IMR-90 (cell line): ENCODE measurements around the gene ANO4. TPM values are rescaled to one million over a fixed set of nuclear protein-coding genes. Genes with fewer than 3 reads are reported as not detected.

Experiments
- ATAC-seq: fragments of 200-7000 bp; cut with Tn5 transposase; 2 replicates; pipeline ENCODE4 v1.9.1; 2020; ENCODE audit warnings: low read depth, mild to moderate bottlenecking, moderate library complexity
- BruUV-seq: library from RNA; stranded (reverse); fragments of 400-500 nt; replicated peaks from 2 replicates; lab custom pipeline; 2021; lab: Mats Ljungman, UMichigan
- CTCF ChIA-PET: fragments of 300-600 bp; formaldehyde crosslinking; extraction: SDS; loops from one replicate; lab custom pipeline; 2021; ENCODE audit warnings: antibody characterized with exemption; lab: Yijun Ruan, JAX
- POLR2A ChIA-PET: fragments of 300-600 bp; sonication (Branson Sonifier 250); formaldehyde crosslinking; loops from one replicate; lab custom pipeline; 2022; ENCODE audit warnings: antibody characterized with exemption; ENCODE audit not compliant: unreplicated experiment; lab: Charles Lee
- DNase-seq: peaks from one replicate; pipeline ENCODE4 v3.0.0; 2013
- H2AFZ ChIP-seq: replicated peaks from 2 replicates; pipeline ENCODE3; 2013; ENCODE audit warnings: low read length, mild to moderate bottlenecking; ENCODE audit not compliant: poor library complexity
- H2AK5ac ChIP-seq: 2 replicates; pipeline ENCODE4 v1.6.1; 2013; ENCODE audit warnings: low read depth, low read length, inconsistent platforms
- H2AK9ac ChIP-seq: replicated peaks from 2 replicates; pipeline ENCODE3; 2013; ENCODE audit warnings: mild to moderate bottlenecking, low read depth, low read length, moderate library complexity; ENCODE audit not compliant: poor library complexity
- H2BK120ac ChIP-seq: 2 replicates; pipeline ENCODE4 v1.6.1; 2013; ENCODE audit warnings: low read depth, low read length, inconsistent platforms
- H2BK15ac ChIP-seq: 3 replicates; pipeline ENCODE4 v1.6.1; 2013; ENCODE audit warnings: low read depth, low read length, inconsistent platforms
- H2BK20ac ChIP-seq: 2 replicates; pipeline ENCODE4 v1.6.1; 2013; ENCODE audit warnings: low read depth, mild to moderate bottlenecking, inconsistent platforms, low read length, moderate library complexity
- H2BK5ac ChIP-seq: 2 replicates; pipeline ENCODE4 v1.6.1; 2013; ENCODE audit warnings: mild to moderate bottlenecking, low read depth, low read length, inconsistent platforms; ENCODE audit not compliant: poor library complexity, severe bottlenecking
- H3K14ac ChIP-seq: replicated peaks from 2 replicates; pipeline ENCODE4 v1.6.1; 2013; ENCODE audit warnings: low read depth, low read length, inconsistent platforms
- H3K18ac ChIP-seq: 2 replicates; pipeline ENCODE4 v1.6.1; 2013; ENCODE audit warnings: low read depth, low read length, control low read depth
- H3K23ac ChIP-seq: 2 replicates; pipeline ENCODE4 v1.6.1; 2013; ENCODE audit warnings: low read depth, low read length, inconsistent platforms
- H3K27ac ChIP-seq: 2 replicates; pipeline ENCODE4 v1.5.1; 2013; ENCODE audit warnings: mild to moderate bottlenecking, control low read depth, low read length; ENCODE audit not compliant: insufficient read depth
- H3K27me3 ChIP-seq: 2 replicates; pipeline ENCODE4 v1.6.1; 2013; ENCODE audit warnings: low read length; ENCODE audit not compliant: control insufficient read depth, insufficient read depth
- H3K36me3 ChIP-seq: 2 replicates; pipeline ENCODE4 v1.6.1; 2013; ENCODE audit warnings: low read length, mixed read lengths; ENCODE audit not compliant: control insufficient read depth, insufficient read depth
- H3K4ac ChIP-seq: 2 replicates; pipeline ENCODE4 v1.6.1; 2013; ENCODE audit warnings: low read depth, low read length, inconsistent platforms
- H3K4me1 ChIP-seq: 2 replicates; pipeline ENCODE4 v1.6.1; 2013; ENCODE audit warnings: low read length, mixed read lengths; ENCODE audit not compliant: control insufficient read depth, insufficient read depth
- H3K4me2 ChIP-seq: 2 replicates; pipeline ENCODE4 v1.6.1; 2013; ENCODE audit warnings: low read depth, mild to moderate bottlenecking, control low read depth, low read length, moderate library complexity
- H3K4me3 ChIP-seq: 2 replicates; pipeline ENCODE4 v1.5.1; 2013; ENCODE audit warnings: low read depth, mild to moderate bottlenecking, control low read depth, low read length, moderate library complexity; ENCODE audit not compliant: insufficient read depth
- H3K56ac ChIP-seq: 2 replicates; pipeline ENCODE4 v1.6.1; 2013; ENCODE audit warnings: low read length, inconsistent platforms; ENCODE audit not compliant: insufficient read depth; ENCODE audit errors: extremely low read depth
- H3K79me1 ChIP-seq, 2 experiments: 2 replicates each; pipeline ENCODE4 v1.6.1; 2013; ENCODE audit warnings: low read length in 2 of 2, inconsistent platforms in 1 of 2, low read depth in 1 of 2
- H3K9ac ChIP-seq: 2 replicates; pipeline ENCODE4 v1.6.1; 2013; ENCODE audit warnings: low read depth, low read length, control low read depth
- H3K9me1 ChIP-seq: 2 replicates; pipeline ENCODE4 v1.6.1; 2013; ENCODE audit warnings: low read length, inconsistent platforms; ENCODE audit not compliant: insufficient read depth
- H3K9me3 ChIP-seq: 2 replicates; pipeline ENCODE4 v1.6.1; 2013; ENCODE audit warnings: low read length; ENCODE audit not compliant: control insufficient read depth, insufficient read depth
- H4K20me1 ChIP-seq: 2 replicates; pipeline ENCODE4 v1.6.1; 2013; ENCODE audit warnings: low read length, inconsistent platforms; ENCODE audit not compliant: insufficient read depth
- H4K5ac ChIP-seq: 2 replicates; pipeline ENCODE4 v1.6.1; 2013; ENCODE audit warnings: mild to moderate bottlenecking, low read depth, low read length, control low read depth
- H4K8ac ChIP-seq, 2 experiments: 2 replicates each; pipeline ENCODE4 v1.6.1; 2013; ENCODE audit warnings: low read depth in 2 of 2, low read length in 2 of 2, control low read depth in 1 of 2, inconsistent platforms in 1 of 2
- H4K91ac ChIP-seq: 2 replicates; pipeline ENCODE4 v1.6.1; 2013; ENCODE audit warnings: low read depth, low read length, inconsistent platforms; ENCODE audit not compliant: insufficient read depth
- BHLHE40 ChIP-seq: fragments of 150-350 bp; IDR thresholded peaks from 2 replicates; pipeline ENCODE4 v1.6.1; 2016; ENCODE audit warnings: mild to moderate bottlenecking, low read depth, low read length
- CEBPB ChIP-seq: IDR thresholded peaks from 2 replicates; pipeline ENCODE4 v1.6.1; 2012; ENCODE audit warnings: low read depth, low read length, improper control_type of control experiment
- CHD1 ChIP-seq: IDR thresholded peaks from 2 replicates; pipeline ENCODE4 v1.6.1; 2012; ENCODE audit warnings: low read depth, low read length, improper control_type of control experiment
- CTCF ChIP-seq: conservative IDR thresholded peaks from 2 replicates; pipeline ENCODE4 v1.5.1; 2012; ENCODE audit warnings: mild to moderate bottlenecking, low read depth, low read length, improper control_type of control experiment
- ELK1 ChIP-seq: fragments of 150-350 bp; IDR thresholded peaks from 2 replicates; pipeline ENCODE4 v1.6.1; 2016; ENCODE audit warnings: low read depth, mild to moderate bottlenecking, low read length, moderate library complexity, borderline replicate concordance
- FOS ChIP-seq: fragments of 150-350 bp; IDR thresholded peaks from 2 replicates; pipeline ENCODE4 v1.6.1; 2016; ENCODE audit warnings: low read depth, low read length
- MAFK ChIP-seq: IDR thresholded peaks from 2 replicates; pipeline ENCODE4 v1.6.1; 2012; ENCODE audit warnings: low read depth, low read length, improper control_type of control experiment
- MAZ ChIP-seq: IDR thresholded peaks from 2 replicates; pipeline ENCODE4 v1.6.1; 2012; ENCODE audit warnings: low read depth, mild to moderate bottlenecking, low read length, improper control_type of control experiment, moderate library complexity, borderline replicate concordance
- MXI1 ChIP-seq: IDR thresholded peaks from 2 replicates; pipeline ENCODE4 v1.6.1; 2012; ENCODE audit warnings: low read depth, mild to moderate bottlenecking, low read length, moderate library complexity, borderline replicate concordance
- NFE2L2 ChIP-seq: fragments of 150-350 bp; IDR thresholded peaks from 2 replicates; pipeline ENCODE4 v1.6.1; 2016; ENCODE audit warnings: low read depth, mild to moderate bottlenecking, low read length
- POLR2A ChIP-seq: IDR thresholded peaks from 2 replicates; pipeline ENCODE4 v1.6.1; 2012; ENCODE audit warnings: mild to moderate bottlenecking, low read depth, low read length
- RAD21 ChIP-seq: IDR thresholded peaks from 2 replicates; pipeline ENCODE4 v1.6.1; 2012; ENCODE audit warnings: low read length, improper control_type of control experiment
- RCOR1 ChIP-seq: IDR thresholded peaks from 2 replicates; pipeline ENCODE4 v1.6.1; 2012; ENCODE audit warnings: mild to moderate bottlenecking, low read length, improper control_type of control experiment; ENCODE audit not compliant: insufficient replicate concordance
- RFX5 ChIP-seq: IDR thresholded peaks from 2 replicates; pipeline ENCODE4 v1.8.0; 2012; ENCODE audit warnings: low read depth, mild to moderate bottlenecking, low read length, moderate library complexity
- SMC3 ChIP-seq: fragments of 150-350 bp; IDR thresholded peaks from 2 replicates; pipeline ENCODE4 v1.6.1; 2016; ENCODE audit warnings: low read depth, mild to moderate bottlenecking, antibody characterized with exemption, low read length, moderate library complexity
- USF2 ChIP-seq: fragments of 150-350 bp; IDR thresholded peaks from 2 replicates; pipeline ENCODE4 v1.6.1; 2017; ENCODE audit warnings: mild to moderate bottlenecking, antibody characterized with exemption, low read length, low read depth
- WGBS, 2 experiments: methylation state at CpG; one replicate each; pipeline versions ENCODE4 v1.1.5 to v1.1.7; 2013; ENCODE audit warnings: missing lambda C conversion rate in 2 of 2; ENCODE audit not compliant: insufficient read length in 1 of 2; ENCODE audit errors: extremely low coverage in 2 of 2; 5-methylcytosine and 5-hydroxymethylcytosine counted together
- dilution Hi-C: fragments of 300-500 bp; cut with HindIII; formaldehyde crosslinking; loops from one replicate; pipeline ENCODE4 v1.14.3; 2018; ENCODE audit warnings: low sequenced_read_pairs; ENCODE audit not compliant: unreplicated experiment
- in situ Hi-C: fragments of 300-500 bp; cut with MboI; formaldehyde crosslinking; loops from 3 replicates; pipeline ENCODE4 v1.14.3; 2019; ENCODE audit warnings: low sequenced_read_pairs, inconsistent platforms, mixed read lengths
- intact Hi-C: fragments of 100-400 bp; cut with micrococcal nuclease; formaldehyde crosslinking; loops from 2 replicates; pipeline ENCODE4 v1.10.0; 2022
- polyA plus RNA-seq, 3 experiments: library from polyadenylated mRNA; depleted of rRNA; stranded (reverse); fragments of >200 nt; gene quantifications; 2 replicates each; pipeline ENCODE4 v1.2.3, GENCODE V29; 2012; ENCODE audit warnings: low replicate concordance in 1 of 3
- total RNA-seq: library from RNA; depleted of rRNA; stranded (reverse); fragments of >200 nt; gene quantifications from 2 replicates; pipeline ENCODE4 v1.2.3, GENCODE V29; 2012

Gene ANO4
- total and polyA plus RNA-seq, 2 of the 4 experiments (the other 2 are of a cell fraction) = 4.7 to 10.2 TPM

- Histone ChIP-seq H2AK9ac (no peak overlapping the region), H2AK5ac (no peak overlapping the region), H3K4me1 (no peaks in the 10 kb centered on the region), H2BK120ac (no peak overlapping the region), H3K23ac (no peak overlapping the region), H3K18ac (no peak overlapping the region), H3K14ac (no peak overlapping the region), H3K79me1 (no peaks in the 10 kb centered on the region), H4K8ac (no peak overlapping the region), H3K4me2 (no peak overlapping the region), H3K4ac (no peak overlapping the region), H3K56ac (no peak overlapping the region), H3K4me3 (no peak overlapping the region), H3K27me3 (no peaks in the 10 kb centered on the region), H2AFZ (no peak overlapping the region), H3K9ac (no peak overlapping the region), H2BK5ac (no peak overlapping the region), H2BK20ac (no peak overlapping the region), H3K9me3 (no peaks in the 10 kb centered on the region), H4K5ac (no peak overlapping the region), H3K27ac (no peak overlapping the region), H4K91ac (no peak overlapping the region), H3K9me1 (no peaks in the 10 kb centered on the region), H3K36me3 (peaks cover 9% of the 10 kb centered on the region), H2BK15ac (no peak overlapping the region), H4K20me1 (no peaks in the 10 kb centered on the region)
- no peak for DNase-seq
- ATAC-seq = no peak
- ChIA-PET POLR2A (no interaction called here), CTCF (no interaction called here)
- in situ Hi-C loops (no loop called here), intact Hi-C loops (no loop called here), dilution Hi-C loops (no loop called here)
- no TSS peak for BruUV-seq
- 20% methylated on average over 1 of the region's 1 CpG; no CpG with 5 or more reads in 1 of the 2 experiments for WGBS, 2 experiments
- TF ChIP-seq MXI1 (no peak), BHLHE40 (no peak), RCOR1 (no peak), NFE2L2 (no peak), MAZ (no peak), RFX5 (no peak), CTCF (no peak), RAD21 (no peak), ELK1 (no peak), MAFK (no peak), SMC3 (no peak), POLR2A (no peak), USF2 (no peak), CEBPB (no peak), FOS (no peak), CHD1 (no peak)
Observed at GRCh38 chr12:101010896-101011295, 216.3 kb downstream of the ANO4 start.
